A673 (cell line): Measurements from ENCODE around the gene TMEM129. TPM values are rescaled to one million over a fixed set of nuclear protein-coding genes. Genes with fewer than 3 reads are reported as not detected.

Experiments used
- BruUV-seq: library from RNA; stranded (reverse); fragments of 400-500 nt; replicated peaks from 2 replicates; lab custom pipeline; 2021; lab: Mats Ljungman, UMichigan
- CTCF ChIA-PET: fragments of 300-600 bp; sonication (Branson Sonifier 250); formaldehyde crosslinking; loops from one replicate; lab custom pipeline; 2022; ENCODE audit warnings: antibody characterized with exemption; lab: Charles Lee
- POLR2A ChIA-PET: fragments of 300-600 bp; sonication (Branson Sonifier 250); formaldehyde crosslinking; loops from one replicate; lab custom pipeline; 2022; ENCODE audit warnings: antibody characterized with exemption; ENCODE audit not compliant: low non-redundant PET; lab: Charles Lee
- DNase-seq: peaks from one replicate; pipeline ENCODE4 v3.0.0-alpha.2; 2015; ENCODE audit warnings: low spot score
- H3K27ac ChIP-seq: fragments of 200-600 bp; sonication (generic); 2 replicates; pipeline ENCODE4 v1.5.1; 2016; ENCODE audit warnings: mixed run types, low read depth, mild to moderate bottlenecking, mixed read lengths, antibody characterized with exemption, low read length; ENCODE audit not compliant: poor library complexity, severe bottlenecking
- H3K27me3 ChIP-seq: fragments of 200-600 bp; sonication (generic); replicated peaks from 2 replicates; pipeline ENCODE4 v1.6.1; 2017; ENCODE audit warnings: mixed run types, low read depth, mild to moderate bottlenecking, mixed read lengths, antibody characterized with exemption, low read length; ENCODE audit not compliant: insufficient read depth, poor library complexity
- H3K36me3 ChIP-seq: fragments of 200-600 bp; sonication (generic); 2 replicates; pipeline ENCODE4 v1.6.1; 2016; ENCODE audit warnings: mixed run types, mild to moderate bottlenecking, mixed read lengths, antibody characterized with exemption, low read length; ENCODE audit not compliant: insufficient read depth, poor library complexity, severe bottlenecking
- H3K4me1 ChIP-seq: fragments of 200-600 bp; sonication (generic); 2 replicates; pipeline ENCODE4 v1.6.1; 2017; ENCODE audit warnings: mixed run types, mild to moderate bottlenecking, mixed read lengths, antibody characterized with exemption, low read length; ENCODE audit not compliant: insufficient read depth, poor library complexity, severe bottlenecking
- H3K4me3 ChIP-seq: fragments of 200-600 bp; sonication (generic); 2 replicates; pipeline ENCODE4 v1.5.1; 2016; ENCODE audit warnings: low read depth, mixed run types, mild to moderate bottlenecking, mixed read lengths, low read length; ENCODE audit not compliant: poor library complexity, severe bottlenecking
- H3K9me3 ChIP-seq: fragments of 200-600 bp; sonication (generic); 2 replicates; pipeline ENCODE4 v1.6.1; 2016; ENCODE audit warnings: mixed run types, low read depth, mild to moderate bottlenecking, mixed read lengths, antibody characterized with exemption, low read length; ENCODE audit not compliant: poor library complexity, severe bottlenecking
- CTCF ChIP-seq: fragments of 300-800, 200-600 bp; sonication (generic); conservative IDR thresholded peaks from 2 replicates; pipeline ENCODE4 v1.5.1; 2017; ENCODE audit warnings: low read depth, mild to moderate bottlenecking, antibody characterized with exemption, low read length, moderate library complexity, mixed read lengths
- EZH2 ChIP-seq: fragments of 200-600 bp; sonication (generic); IDR thresholded peaks from 2 replicates; pipeline ENCODE4 v1.6.1; 2017; ENCODE audit warnings: borderline replicate concordance, low read depth, mild to moderate bottlenecking, mixed read lengths, antibody characterized with exemption, low read length; ENCODE audit not compliant: poor library complexity, severe bottlenecking
- intact Hi-C: fragments of 100-400 bp; cut with micrococcal nuclease; formaldehyde crosslinking; loops from one replicate; pipeline ENCODE4 v1.10.0; 2022; ENCODE audit not compliant: unreplicated experiment
- total RNA-seq: library from RNA; stranded (reverse); gene quantifications from 2 replicates; pipeline ENCODE4 v1.2.3, GENCODE V29; 2021

TMEM129 gene
- total RNA-seq, 1 experiment from 2014 or later: 28.8 TPM

DNA sequence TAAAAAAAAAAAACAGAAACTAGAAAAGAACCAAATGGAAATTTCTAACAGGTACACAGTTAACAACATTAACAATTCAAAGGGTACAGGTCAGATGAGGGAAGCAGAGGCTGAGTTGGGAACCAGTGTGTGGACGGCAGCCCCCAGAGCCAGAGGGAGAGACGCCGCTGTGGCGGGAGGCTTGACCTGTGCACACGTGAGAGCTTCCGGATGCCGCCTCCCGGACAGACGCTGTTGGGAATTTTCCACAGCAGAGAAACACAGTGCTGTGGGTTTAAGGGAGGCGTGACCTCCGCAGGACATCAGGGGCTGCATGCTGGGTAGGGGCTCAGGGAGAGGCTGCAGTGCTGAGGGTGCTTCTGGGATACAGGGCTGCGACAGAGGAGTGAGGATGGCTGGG, 22.4 kb upstream of the TMEM129 start:
- intact Hi-C loops: no loop called here
- ChIA-PET CTCF (no interaction called here), POLR2A (no interaction called here)
- TF ChIP-seq EZH2: no peak
- TF ChIP-seq CTCF: no peak
- no TSS peak for BruUV-seq
- Histone ChIP-seq H3K9me3 (no peaks in the 10 kb centered on the region), H3K27ac (no peak overlapping the region), H3K4me1 (no peaks in the 10 kb centered on the region), H3K4me3 (no peak overlapping the region), H3K27me3 (no peaks in the 10 kb centered on the region), H3K36me3 (peaks cover 58% of the 10 kb centered on the region)
- DNase-seq: no peak

DNA sequence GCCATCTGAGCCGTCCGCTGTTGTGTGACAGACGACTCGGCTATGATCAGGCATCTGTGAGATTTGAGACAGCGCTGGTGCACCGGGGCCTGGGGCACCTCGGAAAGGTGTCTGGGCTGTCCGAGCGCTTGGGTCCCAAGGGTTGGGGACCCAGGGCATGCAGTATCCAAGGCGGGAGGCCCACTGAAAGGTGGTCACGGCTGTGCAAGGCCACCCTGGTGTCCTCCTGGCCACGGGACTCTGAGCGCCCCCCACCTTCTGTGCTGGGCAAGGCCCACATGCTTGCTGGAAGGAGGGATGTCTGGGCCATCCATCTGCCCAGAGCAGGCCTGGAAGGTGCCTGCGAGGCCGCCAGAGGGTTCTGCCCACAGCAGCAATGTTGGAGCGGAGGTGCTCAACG, 20.1 kb upstream of the TMEM129 start:
- TF ChIP-seq CTCF (no peak), EZH2 (no peak)
- no peaks in the 10 kb centered on the region for H3K27me3 ChIP-seq
- no TSS peak for BruUV-seq
- H3K36me3 ChIP-seq: peaks cover 81% of the 10 kb centered on the region
- no peak overlapping the region for H3K4me3 ChIP-seq
- CTCF ChIA-PET: no interaction called here
- peaks cover 17% of the 10 kb centered on the region for H3K9me3 ChIP-seq
- no peak overlapping the region for H3K27ac ChIP-seq
- H3K4me1 ChIP-seq: no peaks in the 10 kb centered on the region
- DNase-seq: no peak
- intact Hi-C loops: no loop called here
- POLR2A ChIA-PET: no interaction called here

GRCh38 chr4:1740021-1740545, 19.0 kb upstream of the TMEM129 start:
- H3K9me3 ChIP-seq: peaks cover 17% of the 10 kb centered on the region
- TF ChIP-seq CTCF: no peak
- no peak for TF ChIP-seq EZH2
- DNase-seq: no peak
- no TSS peak for BruUV-seq
- intact Hi-C loops: no loop called here
- no peak overlapping the region for H3K27ac ChIP-seq
- H3K4me1 ChIP-seq: no peaks in the 10 kb centered on the region
- peaks cover 91% of the 10 kb centered on the region for H3K36me3 ChIP-seq
- POLR2A ChIA-PET: no interaction called here
- CTCF ChIA-PET: no interaction called here
- H3K4me3 ChIP-seq: no peak overlapping the region
- H3K27me3 ChIP-seq: no peaks in the 10 kb centered on the region
